MCF 10A (cell line): ENCODE results near the gene RGL2. TPM values are rescaled to one million over a fixed set of nuclear protein-coding genes. Genes with fewer than 3 reads are reported as not detected.

ENCODE experiments used
- BruUV-seq: library from RNA; stranded (reverse); fragments of 400-500 nt; replicated peaks from 2 replicates; lab custom pipeline; 2021; lab: Mats Ljungman, UMichigan
- CTCF ChIA-PET: fragments of 300-600 bp; sonication (Branson Sonifier 250); formaldehyde crosslinking; extraction: SDS; loops from one replicate; lab custom pipeline; 2021; ENCODE audit warnings: antibody characterized with exemption, inconsistent platforms; lab: Yijun Ruan, JAX
- POLR2A ChIA-PET: fragments of 300-600, 350-650 bp; sonication (Branson Sonifier 250); formaldehyde crosslinking; extraction: SDS; loops from one replicate; lab custom pipeline; 2020; ENCODE audit warnings: antibody characterized with exemption, inconsistent platforms; lab: Yijun Ruan, JAX
- DNase-seq: peaks from one replicate; pipeline ENCODE4 v3.0.0-alpha.2; 2018; ENCODE audit not compliant: unreplicated experiment
- H3K27ac Mint-ChIP-seq: one replicate; pipeline ENCODE4 v1.8.0; 2022; ENCODE audit warnings: mild to moderate bottlenecking, low read depth, mixed read lengths; ENCODE audit not compliant: unreplicated experiment
- H3K27me3 Mint-ChIP-seq: one replicate; pipeline ENCODE4 v1.8.0; 2022; ENCODE audit warnings: mixed read lengths; ENCODE audit not compliant: insufficient read depth, unreplicated experiment
- H3K36me3 Mint-ChIP-seq: one replicate; pipeline ENCODE4 v1.8.0; 2022; ENCODE audit warnings: mild to moderate bottlenecking, moderate library complexity, mixed read lengths; ENCODE audit not compliant: insufficient read depth, unreplicated experiment
- H3K4me1 Mint-ChIP-seq: one replicate; pipeline ENCODE4 v1.8.0; 2022; ENCODE audit warnings: mixed read lengths; ENCODE audit not compliant: insufficient read depth, unreplicated experiment
- H3K4me3 Mint-ChIP-seq: one replicate; pipeline ENCODE4 v1.8.0; 2022; ENCODE audit warnings: mild to moderate bottlenecking, moderate library complexity, mixed read lengths; ENCODE audit not compliant: unreplicated experiment
- H3K9me3 Mint-ChIP-seq: one replicate; pipeline ENCODE4 v1.8.0; 2022; ENCODE audit warnings: mixed read lengths; ENCODE audit not compliant: unreplicated experiment
- CTCF ChIP-seq: fragments of 200-600 bp; IDR thresholded peaks from one replicate; pipeline ENCODE4 v1.8.0; 2022; ENCODE audit warnings: antibody characterized with exemption, mild to moderate bottlenecking; ENCODE audit not compliant: unreplicated experiment
- intact Hi-C: fragments of 100-400 bp; cut with micrococcal nuclease; formaldehyde crosslinking; loops from 2 replicates; pipeline ENCODE4 v1.14.1; 2022
- total RNA-seq: library from RNA; stranded (reverse); gene quantifications from 2 replicates; pipeline ENCODE4 v1.2.3, GENCODE V29; 2022

Gene RGL2
- total RNA-seq, 1 experiment from 2014 or later = 30.4 TPM

GRCh38 chr6:33335916-33336315, 37.2 kb upstream of the RGL2 start:
- H3K27ac Mint-ChIP-seq = no peak overlapping the region
- BruUV-seq = no TSS peak
- TF ChIP-seq CTCF = no peak
- H3K4me3 Mint-ChIP-seq = no peak overlapping the region
- intact Hi-C loops = no loop called here
- ChIA-PET POLR2A (no interaction called here), CTCF (interaction anchor here (0.7 to 1.5 kb wide), 3 partner anchors 9 to 39 kb away, joined by 3 to 9 read pairs (median 4); no protein-coding TSS in a partner anchor)
- DNase-seq = no peak
- no peaks in the 10 kb centered on the region for H3K9me3 Mint-ChIP-seq
- H3K36me3 Mint-ChIP-seq = no peaks in the 10 kb centered on the region
- H3K4me1 Mint-ChIP-seq = no peaks in the 10 kb centered on the region
- no peaks in the 10 kb centered on the region for H3K27me3 Mint-ChIP-seq

GRCh38 chr6:33333666-33334065, 34.9 kb upstream of the RGL2 start:
- BruUV-seq = no TSS peak
- Mint-ChIP-seq H3K36me3 (no peaks in the 10 kb centered on the region), H3K27ac (no peak overlapping the region), H3K27me3 (no peaks in the 10 kb centered on the region), H3K4me1 (peaks cover 4% of the 10 kb centered on the region), H3K4me3 (no peak overlapping the region), H3K9me3 (no peaks in the 10 kb centered on the region)
- CTCF ChIA-PET = interaction anchor here (1.2 kb wide), 1 partner anchor 13 kb away, joined by 3 read pairs; no protein-coding TSS in a partner anchor
- intact Hi-C loops = no loop called here
- POLR2A ChIA-PET = interaction anchor here (0.6 kb wide), 1 partner anchor 10 kb away, joined by 4 read pairs; no protein-coding TSS in a partner anchor
- no peak for TF ChIP-seq CTCF
- DNase-seq = no peak

- intact Hi-C loops = no loop called here
- CTCF ChIA-PET = no interaction called here
- H3K27ac Mint-ChIP-seq = no peak overlapping the region
- no peaks in the 10 kb centered on the region for H3K27me3 Mint-ChIP-seq
- no peak for DNase-seq
- no TSS peak for BruUV-seq
- peaks cover 4% of the 10 kb centered on the region for H3K4me1 Mint-ChIP-seq
- H3K9me3 Mint-ChIP-seq = no peaks in the 10 kb centered on the region
- no peak overlapping the region for H3K4me3 Mint-ChIP-seq
- no peaks in the 10 kb centered on the region for H3K36me3 Mint-ChIP-seq
- no peak for TF ChIP-seq CTCF
- POLR2A ChIA-PET = no interaction called here
Observed at GRCh38 chr6:33330736-33331135, 32.0 kb upstream of the RGL2 start.

- intact Hi-C loops = no loop called here
- ChIA-PET POLR2A (interaction anchor here (0.7 kb wide), 1 partner anchor 30 kb away, joined by 3 read pairs; no protein-coding TSS in a partner anchor), CTCF (interaction anchor here (0.8 kb wide), 1 partner anchor 16 kb away, joined by 4 read pairs; no protein-coding TSS in a partner anchor)
- BruUV-seq = no TSS peak
- Mint-ChIP-seq H3K9me3 (no peaks in the 10 kb centered on the region), H3K27me3 (no peaks in the 10 kb centered on the region), H3K4me1 (peaks cover 4% of the 10 kb centered on the region), H3K27ac (no peak overlapping the region), H3K36me3 (no peaks in the 10 kb centered on the region), H3K4me3 (no peak overlapping the region)
- no peak for DNase-seq
- TF ChIP-seq CTCF = no peak
Observed at GRCh38 chr6:33329058-33329457, 30.3 kb upstream of the RGL2 start.
